Naive thymus-derived CD4-positive, alpha-beta T cell (primary cell): ENCODE measurements around the gene ASCL5. TPM values are rescaled to one million over a fixed set of nuclear protein-coding genes. Genes with fewer than 3 reads are reported as not detected.
A peak's percentile ranks its signal among the peaks of the same experiment; 100 is the strongest.
"Not testable (repeated sequence)": the region's sequence is repeated elsewhere in the genome, so short reads cannot be mapped to it uniquely, and the experiment has no call there.

ENCODE experiments used
- ATAC-seq: fragments of 150-1000 bp; cut with Tn5 transposase; 2 replicates; pipeline ENCODE4 v1.10.0; 2021; ENCODE audit warnings: mild to moderate bottlenecking, moderate library complexity
- CTCF ChIA-PET: fragments of 350-600 bp; sonication (Branson Sonifier 250); formaldehyde crosslinking; loops from one replicate; lab custom pipeline; 2021; ENCODE audit warnings: antibody characterized with exemption; lab: Charles Lee
- POLR2A ChIA-PET: fragments of 350-600 bp; sonication (Branson Sonifier 250); formaldehyde crosslinking; loops from one replicate; lab custom pipeline; 2021; ENCODE audit warnings: antibody characterized with exemption, inconsistent platforms; lab: Charles Lee
- DNase-seq, 9 donors: peaks; one replicate each; pipeline versions ENCODE4 v3.0.0 to v3.0.0-alpha.2; 2020 to 2022; ENCODE audit warnings: mixed read lengths in 1 of 9
- H3K27ac ChIP-seq: one replicate; pipeline ENCODE4 v1.7.0; 2013; ENCODE audit warnings: mild to moderate bottlenecking, low read depth, low read length, moderate library complexity
- H3K27me3 ChIP-seq, 2 donors: one replicate each; pipeline ENCODE4 v1.7.0; 2013; ENCODE audit warnings: low read length in 2 of 2, mild to moderate bottlenecking in 2 of 2, moderate library complexity in 2 of 2; ENCODE audit not compliant: control insufficient read depth in 2 of 2, insufficient read depth in 2 of 2
- H3K36me3 ChIP-seq, 3 experiments: 1 replicate in 2 of 3; 2 replicates in 1 of 3; pipeline ENCODE4 v1.7.0; 2013; ENCODE audit warnings: low read length in 3 of 3, mild to moderate bottlenecking in 3 of 3, moderate library complexity in 1 of 3; ENCODE audit not compliant: insufficient read depth in 3 of 3, control insufficient read depth in 2 of 3
- H3K4me1 ChIP-seq, 2 donors: one replicate each; pipeline ENCODE4 v1.7.0; 2013; ENCODE audit warnings: low read length in 2 of 2, mild to moderate bottlenecking in 2 of 2, moderate library complexity in 1 of 2; ENCODE audit not compliant: control insufficient read depth in 2 of 2, insufficient read depth in 2 of 2
- H3K4me3 ChIP-seq: 2 replicates; pipeline ENCODE4 v1.7.0; 2013; ENCODE audit warnings: mild to moderate bottlenecking, low read length
- H3K9me3 ChIP-seq, 3 experiments: 1 replicate in 2 of 3; 2 replicates in 1 of 3; pipeline ENCODE4 v1.7.0; 2013; ENCODE audit warnings: low read length in 3 of 3; ENCODE audit not compliant: control insufficient read depth in 2 of 3
- H3K27ac Mint-ChIP-seq, 9 donors: one replicate each; pipeline ENCODE4 v1.8.0; 2020 to 2022; ENCODE audit warnings: mixed read lengths in 9 of 9, mild to moderate bottlenecking in 8 of 9, moderate library complexity in 5 of 9, inconsistent platforms in 2 of 9
- H3K27me3 Mint-ChIP-seq, 5 donors: one replicate each; pipeline ENCODE4 v1.8.0; 2021 to 2022; ENCODE audit warnings: mixed read lengths in 5 of 5, mild to moderate bottlenecking in 1 of 5
- H3K36me3 Mint-ChIP-seq, 5 donors: one replicate each; pipeline ENCODE4 v1.8.0; 2020 to 2022; ENCODE audit warnings: mixed read lengths in 5 of 5, mild to moderate bottlenecking in 3 of 5, inconsistent platforms in 1 of 5
- H3K4me1 Mint-ChIP-seq, 7 donors: one replicate each; pipeline ENCODE4 v1.8.0; 2020 to 2022; ENCODE audit warnings: mixed read lengths in 7 of 7, mild to moderate bottlenecking in 3 of 7, inconsistent platforms in 1 of 7
- H3K4me3 Mint-ChIP-seq, 10 donors: one replicate each; pipeline ENCODE4 v1.8.0; 2020 to 2022; ENCODE audit warnings: mild to moderate bottlenecking in 10 of 10, mixed read lengths in 10 of 10, moderate library complexity in 6 of 10, inconsistent platforms in 2 of 10
- H3K9me3 Mint-ChIP-seq, 11 donors: one replicate each; pipeline ENCODE4 v1.8.0; 2020 to 2022; ENCODE audit warnings: mixed read lengths in 11 of 11, mild to moderate bottlenecking in 4 of 11, inconsistent platforms in 1 of 11, moderate library complexity in 1 of 11
- intact Hi-C, 2 donors: fragments of 100-400 bp; cut with micrococcal nuclease; formaldehyde crosslinking; loops; one replicate each; pipeline ENCODE4 v1.15.1; 2023
- polyA plus RNA-seq, 2 donors: library from polyadenylated mRNA; unstranded; fragments of 300-500 nt; fragmentation: Illumina TruSeq; gene quantifications; one replicate each; pipeline ENCODE4 v1.2.3, GENCODE V29; 2021
- total RNA-seq, 6 experiments: library from RNA in 5 of 6; stranded (reverse) in 5 of 6; gene quantifications; 1 replicate in 5 of 6; 2 replicates in 1 of 6; pipeline ENCODE4 v1.2.3 and lab custom pipeline; 2021 to 2026

ASCL5 gene
- total and polyA plus RNA-seq, 7 experiments from 2014 or later = 0.08 to 0.56 (median 0.21) TPM; not detected in 3

DNA sequence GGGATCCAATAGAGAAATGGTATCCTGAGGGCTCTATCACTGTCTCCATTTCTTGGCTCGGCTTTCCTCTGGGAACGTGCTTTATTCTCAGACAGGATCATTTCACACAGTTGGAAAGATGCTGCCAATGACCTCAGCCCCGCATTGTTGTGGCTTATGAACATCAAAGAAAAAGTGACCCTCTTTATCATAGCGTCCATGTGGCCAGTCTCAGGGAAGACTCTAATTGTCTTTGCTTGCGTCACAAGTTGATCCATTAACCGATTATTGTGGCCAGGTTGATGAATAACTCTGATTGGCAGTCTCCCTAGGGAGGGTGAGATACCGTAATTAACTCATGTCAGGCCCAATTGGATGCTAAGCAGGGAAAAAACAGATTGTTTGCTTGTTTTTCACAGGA lies 37.7 kb upstream of the ASCL5 start:
- Histone ChIP-seq H3K27ac (no peak overlapping the region), H3K36me3 (no peaks in the 10 kb centered on the region), H3K4me1 (no peaks in the 10 kb centered on the region), H3K27me3 (no peaks in the 10 kb centered on the region), H3K9me3 (no peaks in the 10 kb centered on the region), H3K4me3 (no peak overlapping the region)
- H3K9me3 Mint-ChIP-seq = no peaks in the 10 kb centered on the region
- H3K27me3 Mint-ChIP-seq = peaks cover 4 to 41% (median 7%) of the 10 kb centered on the region in 5 donors
- ATAC-seq (no peak), DNase-seq (no peak)
- ChIA-PET CTCF (no interaction called here), POLR2A (no interaction called here)
- no peaks in the 10 kb centered on the region for H3K36me3 Mint-ChIP-seq
- no peaks in the 10 kb centered on the region for H3K4me1 Mint-ChIP-seq
- intact Hi-C loops = no loop called here
- no peak overlapping the region for H3K4me3 Mint-ChIP-seq
- H3K27ac Mint-ChIP-seq = no peak overlapping the region

DNA sequence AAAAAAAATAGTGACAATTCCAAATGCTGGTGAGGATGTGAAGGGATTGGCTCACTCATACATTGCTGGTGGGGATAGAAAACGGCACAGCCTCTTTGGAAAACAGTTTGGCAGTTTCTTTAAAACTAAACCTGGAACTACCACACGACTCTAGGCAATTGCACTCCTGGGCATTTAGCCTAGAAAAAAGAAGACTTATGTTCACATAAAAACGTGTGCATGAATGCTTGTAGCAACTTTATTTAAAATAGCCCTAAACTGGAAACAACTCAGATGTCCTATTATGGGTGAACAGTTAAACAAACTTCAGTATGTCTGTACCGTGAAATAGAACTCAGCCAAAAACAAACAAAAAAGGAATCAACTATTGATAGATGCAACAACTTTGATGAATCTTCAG lies 36.7 kb upstream of the ASCL5 start:
- Histone ChIP-seq H3K27me3 (no peaks in the 10 kb centered on the region), H3K4me3 (no peak overlapping the region), H3K36me3 (no peaks in the 10 kb centered on the region), H3K4me1 (no peaks in the 10 kb centered on the region), H3K27ac (no peak overlapping the region), H3K9me3 (no peaks in the 10 kb centered on the region)
- no peaks in the 10 kb centered on the region for H3K36me3 Mint-ChIP-seq
- ChIA-PET CTCF (no interaction called here), POLR2A (no interaction called here)
- no peak overlapping the region for H3K4me3 Mint-ChIP-seq
- intact Hi-C loops = no loop called here
- no peak overlapping the region for H3K27ac Mint-ChIP-seq
- no peak for DNase-seq
- H3K27me3 Mint-ChIP-seq = peaks cover 6 to 40% (median 7%) of the 10 kb centered on the region in 5 donors
- no peaks in the 10 kb centered on the region for H3K4me1 Mint-ChIP-seq
- ATAC-seq = no peak
- no peaks in the 10 kb centered on the region for H3K9me3 Mint-ChIP-seq

DNA sequence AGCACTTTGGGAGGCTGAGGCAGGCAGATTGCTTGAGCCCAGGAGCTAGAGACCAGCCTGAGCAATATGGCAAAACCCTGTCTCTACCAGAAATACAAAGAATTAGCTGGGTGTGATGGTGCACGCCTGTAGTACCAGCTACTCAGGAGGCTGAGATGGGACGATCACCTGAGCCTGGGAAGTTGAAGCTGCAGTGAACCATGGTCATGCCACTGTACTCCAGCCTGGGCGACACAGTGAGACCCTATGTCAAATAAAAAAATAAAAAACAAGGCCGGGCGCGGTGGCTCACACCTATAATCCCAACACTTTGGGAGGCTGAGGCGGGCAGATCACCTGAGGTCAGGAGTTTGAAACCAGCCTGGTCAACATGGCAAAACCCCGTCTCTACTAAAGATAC lies 36.1 kb upstream of the ASCL5 start:
- H3K9me3 ChIP-seq, H3K4me1 ChIP-seq, POLR2A ChIA-PET, H3K27ac Mint-ChIP-seq, intact Hi-C loops, H3K36me3 Mint-ChIP-seq, H3K4me3 Mint-ChIP-seq, H3K4me3 ChIP-seq, DNase-seq, H3K27me3 ChIP-seq, ATAC-seq, H3K27ac ChIP-seq, H3K36me3 ChIP-seq, H3K4me1 Mint-ChIP-seq, H3K9me3 Mint-ChIP-seq: not testable (repeated sequence)
- H3K27me3 Mint-ChIP-seq = peaks cover 6 to 38% (median 12%) of the 10 kb centered on the region in 5 donors
- CTCF ChIA-PET = interaction anchor here (1.0 kb wide), 1 partner anchor 9 kb away, joined by 3 read pairs; the partner anchor contains the start of gene TMEM9

DNA sequence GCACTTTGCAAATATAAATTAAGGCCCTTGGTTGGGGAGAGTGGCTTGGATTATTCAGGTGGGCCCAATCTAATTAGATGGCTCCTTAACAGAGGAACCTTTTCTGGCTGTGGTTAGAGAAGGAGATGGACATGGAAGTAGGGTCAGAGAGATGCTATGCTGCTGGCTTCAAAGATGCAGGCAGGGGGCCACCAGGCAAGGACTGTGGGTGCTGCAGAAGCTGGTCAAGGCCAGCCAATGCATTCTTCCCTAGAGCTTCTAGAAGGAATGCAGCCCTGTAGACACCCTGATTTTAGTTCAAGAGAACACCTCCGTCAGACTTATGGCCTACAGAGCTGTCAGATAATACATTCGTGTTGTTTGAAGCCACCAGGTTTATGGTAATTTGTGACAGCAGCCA lies 31.0 kb upstream of the ASCL5 start:
- Histone ChIP-seq H3K9me3 (no peaks in the 10 kb centered on the region), H3K36me3 (peaks cover 0 to 4% (median 0%) of the 10 kb centered on the region in 3 experiments), H3K27ac (no peak overlapping the region), H3K27me3 (no peaks in the 10 kb centered on the region), H3K4me3 (no peak overlapping the region), H3K4me1 (peaks cover 7 to 14% of the 10 kb centered on the region in 2 donors)
- Mint-ChIP-seq H3K27me3 (peaks cover 14 to 37% (median 17%) of the 10 kb centered on the region in 5 donors), H3K4me1 (peaks cover 10 to 21% (median 15%) of the 10 kb centered on the region in 7 donors), H3K4me3 (no peak overlapping the region), H3K9me3 (no peaks in the 10 kb centered on the region), H3K36me3 (no peaks in the 10 kb centered on the region), H3K27ac (no peak overlapping the region)
- DNase-seq (no peak), ATAC-seq (no peak)
- intact Hi-C loops = loop anchor here (10.0 kb wide), 4 partner anchors 413 to 1797 kb away; partner anchors contain the start of genes ADIPOR1 (in 1 of the 2) and TIMM17A (in 1 of the 2)
- CTCF ChIA-PET = no interaction called here
- POLR2A ChIA-PET = no interaction called here

DNA sequence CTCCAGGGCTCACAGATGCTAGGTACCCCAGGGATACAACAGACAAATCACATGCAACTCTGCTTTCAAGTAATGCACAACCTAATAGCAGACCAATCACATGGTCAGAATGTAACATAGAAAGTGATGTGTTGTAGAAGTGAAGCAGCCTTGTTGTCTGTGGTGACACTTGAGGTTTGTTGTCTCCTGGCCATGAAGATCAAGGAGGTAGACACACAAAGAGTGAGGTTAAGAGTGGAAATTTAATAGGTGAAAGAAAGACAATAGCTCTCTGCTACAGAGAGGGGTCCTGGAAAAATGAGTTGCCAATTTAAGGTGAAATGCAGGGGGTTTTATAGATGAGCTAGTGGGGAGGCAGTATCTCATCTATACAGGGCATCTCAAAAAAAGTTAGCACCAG lies 29.8 kb upstream of the ASCL5 start:
- Histone ChIP-seq H3K27me3 (no peaks in the 10 kb centered on the region), H3K4me3 (no peak overlapping the region), H3K9me3 (no peaks in the 10 kb centered on the region), H3K4me1 (peaks cover 7 to 14% of the 10 kb centered on the region in 2 donors), H3K36me3 (peaks cover 0 to 7% (median 0%) of the 10 kb centered on the region in 3 experiments), H3K27ac (no peak overlapping the region)
- ChIA-PET CTCF (no interaction called here), POLR2A (interaction anchor here (1.3 kb wide), 1 partner anchor 137 kb away, joined by 4 read pairs; no protein-coding TSS in a partner anchor)
- ATAC-seq = no peak
- Mint-ChIP-seq H3K9me3 (no peaks in the 10 kb centered on the region), H3K27ac (no peak overlapping the region), H3K27me3 (peaks cover 9 to 29% (median 14%) of the 10 kb centered on the region in 5 donors), H3K4me1 (peaks cover 12 to 29% (median 16%) of the 10 kb centered on the region in 7 donors), H3K4me3 (peak overlapping the region in 1 of 10 donors; percentile 33), H3K36me3 (no peaks in the 10 kb centered on the region)
- intact Hi-C loops = loop anchor here (10.0 kb wide), 4 partner anchors 412 to 1798 kb away; partner anchors contain the start of genes ADIPOR1 (in 1 of the 2) and TIMM17A (in 1 of the 2)
- DNase-seq = no peak

DNA sequence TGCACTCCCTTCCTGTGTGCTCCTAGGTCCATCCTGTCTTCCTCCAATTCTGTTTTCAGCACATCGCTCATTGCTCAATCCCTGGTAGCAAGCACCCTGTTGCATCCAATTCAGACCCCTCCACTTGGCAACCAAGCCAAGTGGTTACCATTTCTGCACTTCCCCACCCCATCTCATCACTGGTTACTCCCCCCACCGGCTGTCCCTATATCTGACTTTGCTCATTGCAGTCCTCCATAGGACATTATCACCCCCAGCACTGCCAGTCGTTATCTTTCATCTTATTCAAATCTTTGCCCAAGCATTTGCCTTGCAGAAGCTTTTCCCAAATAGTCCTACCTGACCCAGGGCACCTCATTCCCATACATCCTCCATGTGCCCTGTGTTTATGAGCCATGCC lies 29.4 kb upstream of the ASCL5 start:
- intact Hi-C loops = loop anchor here (10.0 kb wide), 4 partner anchors 412 to 1798 kb away; partner anchors contain the start of genes ADIPOR1 (in 1 of the 2) and TIMM17A (in 1 of the 2)

More for the DNA sequence above, 29.4 kb upstream of the ASCL5 start:
- H3K27me3 Mint-ChIP-seq = peaks cover 9 to 29% (median 14%) of the 10 kb centered on the region in 5 donors
- no peaks in the 10 kb centered on the region for H3K9me3 Mint-ChIP-seq
- Histone ChIP-seq H3K27me3 (no peaks in the 10 kb centered on the region), H3K36me3 (peaks cover 0 to 11% (median 0%) of the 10 kb centered on the region in 3 experiments), H3K27ac (no peak overlapping the region), H3K9me3 (no peaks in the 10 kb centered on the region), H3K4me1 (peaks cover 7 to 14% of the 10 kb centered on the region in 2 donors), H3K4me3 (no peak overlapping the region)
- DNase-seq (no peak), ATAC-seq (no peak)
- H3K36me3 Mint-ChIP-seq = peaks cover 0 to 3% (median under 1%) of the 10 kb centered on the region in 5 donors
- H3K4me3 Mint-ChIP-seq = peak overlapping the region in 2 of 10 donors; percentile 33 to 38
- peaks cover 12 to 29% (median 16%) of the 10 kb centered on the region in 7 donors for H3K4me1 Mint-ChIP-seq
- peak overlapping the region in 1 of 9 donors; percentile 76 for H3K27ac Mint-ChIP-seq
- POLR2A ChIA-PET = interaction anchor here (1.3 kb wide), 1 partner anchor 136 kb away, joined by 4 read pairs; no protein-coding TSS in a partner anchor
- CTCF ChIA-PET = interaction anchor here (0.6 kb wide), 1 partner anchor 128 kb away, joined by 3 read pairs; no protein-coding TSS in a partner anchor
